SK-N-SH treated with all-trans-retinoic acid at 6 μM for 48 hours (cell line): ENCODE measurements around the gene AGTRAP.

Source experiments
- BACH2 ChIP-seq: fragments of 250-450 bp; sonication (Bioruptor Pico); IDR thresholded peaks from 2 replicates; pipeline ENCODE4 v1.9.0; 2021; ENCODE audit warnings: mild to moderate bottlenecking, borderline replicate concordance
- CSDC2 ChIP-seq: fragments of 250-450 bp; sonication (Bioruptor Pico); IDR thresholded peaks from 2 replicates; pipeline ENCODE4 v1.5.0; 2020; ENCODE audit warnings: mild to moderate bottlenecking, moderate library complexity
- GLIS3 ChIP-seq: fragments of 250-450 bp; sonication (Bioruptor Pico); IDR thresholded peaks from 2 replicates; pipeline ENCODE4 v1.5.0; 2020; ENCODE audit warnings: mild to moderate bottlenecking, moderate library complexity
- ISL1 ChIP-seq: fragments of 250-450 bp; sonication (Bioruptor Pico); IDR thresholded peaks from 2 replicates; pipeline ENCODE4 v2.1.2; 2022; ENCODE audit warnings: mild to moderate bottlenecking, moderate library complexity
- TCF4 ChIP-seq: fragments of 250-450 bp; sonication (Bioruptor Pico); IDR thresholded peaks from 2 replicates; pipeline ENCODE4 v1.8.0; 2021; ENCODE audit warnings: mild to moderate bottlenecking, moderate library complexity, borderline replicate concordance
- ZFP3 ChIP-seq: fragments of 250-450 bp; sonication (Bioruptor Pico); IDR thresholded peaks from 2 replicates; pipeline ENCODE4 v1.5.0; 2020; ENCODE audit warnings: mild to moderate bottlenecking, moderate library complexity
- ZFP30 ChIP-seq: fragments of 450-650 bp; formaldehyde crosslinking; IDR thresholded peaks from 2 replicates; pipeline ENCODE4 v1.5.0; 2022; ENCODE audit warnings: mild to moderate bottlenecking, moderate library complexity
- TF ChIP-seq, protein P1 (sequence below): fragments of 250-450 bp; sonication (Bioruptor Pico); IDR thresholded peaks from 2 replicates; pipeline ENCODE4 v1.8.0; 2020; ENCODE audit warnings: mild to moderate bottlenecking, moderate library complexity, borderline replicate concordance
- TF ChIP-seq, protein P2 (sequence below): fragments of 250-450 bp; sonication (Bioruptor Pico); IDR thresholded peaks from 2 replicates; pipeline ENCODE4 v1.5.1; 2021; ENCODE audit warnings: mild to moderate bottlenecking, moderate library complexity
- TF ChIP-seq, protein P3 (sequence below): fragments of 250-450 bp; sonication (Bioruptor Pico); IDR thresholded peaks from 2 replicates; pipeline ENCODE4 v1.8.0; 2021; ENCODE audit warnings: low read depth, mild to moderate bottlenecking, moderate library complexity, borderline replicate concordance

DNA sequence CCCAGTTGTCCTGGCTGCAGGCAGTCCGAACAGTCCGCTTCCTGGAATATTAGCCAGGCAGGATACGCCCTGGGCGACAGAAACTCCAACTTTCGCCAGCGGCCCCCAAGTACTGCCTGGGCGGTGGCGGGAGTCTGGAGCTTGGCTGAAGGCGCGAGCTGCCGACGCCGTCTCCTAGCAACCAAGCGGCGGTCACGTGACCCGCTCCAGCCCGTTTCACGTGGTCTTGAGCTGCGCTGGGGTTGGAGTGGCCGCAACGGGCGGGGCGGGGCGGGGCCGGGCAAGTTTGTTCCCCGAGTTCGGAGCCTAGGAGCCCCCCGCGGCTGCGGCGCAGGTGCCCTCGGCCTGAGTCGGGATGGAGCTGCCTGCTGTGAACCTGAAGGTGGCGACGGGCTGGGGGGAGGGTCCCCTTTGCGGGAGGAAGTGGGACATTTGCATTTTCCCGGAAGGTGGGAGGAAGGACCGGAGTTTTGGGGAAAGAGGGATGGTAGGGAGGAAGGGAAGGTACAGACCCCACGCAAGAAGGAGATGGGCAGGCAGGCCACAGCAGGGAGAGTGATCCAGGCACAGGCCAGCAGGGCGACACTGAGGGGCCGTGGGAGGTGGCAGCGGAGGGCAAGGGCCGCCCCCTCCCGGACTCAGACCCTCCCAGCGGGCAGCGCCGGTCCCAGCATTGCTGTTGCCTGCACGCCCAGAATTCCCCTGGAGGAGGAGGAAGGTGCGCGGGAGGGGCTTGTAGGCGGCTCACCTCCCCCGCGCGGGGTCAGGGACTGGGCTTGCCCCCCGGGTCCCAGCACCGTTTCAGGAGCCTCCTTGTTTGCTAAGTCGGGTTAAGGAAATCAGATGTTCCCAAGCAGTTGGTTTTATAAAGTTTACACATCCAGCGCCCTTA, at the start of gene AGTRAP:
- TF ChIP-seq TCF4 (no peak), CSDC2 (CRISPR knock-in tag) (0 out of 2 replicates have a peak, but pooled peaks have one; percentile 54), ISL1 (CRISPR knock-in tag) (no peak), ZFP3 (CRISPR knock-in tag) (no peak), ZFP30 (CRISPR knock-in tag) (no peak), GLIS3 (no peak), BACH2 (CRISPR knock-in tag) (no peak)
- TF ChIP-seq, protein P1, sequence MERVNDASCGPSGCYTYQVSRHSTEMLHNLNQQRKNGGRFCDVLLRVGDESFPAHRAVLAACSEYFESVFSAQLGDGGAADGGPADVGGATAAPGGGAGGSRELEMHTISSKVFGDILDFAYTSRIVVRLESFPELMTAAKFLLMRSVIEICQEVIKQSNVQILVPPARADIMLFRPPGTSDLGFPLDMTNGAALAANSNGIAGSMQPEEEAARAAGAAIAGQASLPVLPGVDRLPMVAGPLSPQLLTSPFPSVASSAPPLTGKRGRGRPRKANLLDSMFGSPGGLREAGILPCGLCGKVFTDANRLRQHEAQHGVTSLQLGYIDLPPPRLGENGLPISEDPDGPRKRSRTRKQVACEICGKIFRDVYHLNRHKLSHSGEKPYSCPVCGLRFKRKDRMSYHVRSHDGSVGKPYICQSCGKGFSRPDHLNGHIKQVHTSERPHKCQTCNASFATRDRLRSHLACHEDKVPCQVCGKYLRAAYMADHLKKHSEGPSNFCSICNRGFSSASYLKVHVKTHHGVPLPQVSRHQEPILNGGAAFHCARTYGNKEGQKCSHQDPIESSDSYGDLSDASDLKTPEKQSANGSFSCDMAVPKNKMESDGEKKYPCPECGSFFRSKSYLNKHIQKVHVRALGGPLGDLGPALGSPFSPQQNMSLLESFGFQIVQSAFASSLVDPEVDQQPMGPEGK = no peak; the same call in 1 of the 2 replicates
- TF ChIP-seq, protein P2, sequence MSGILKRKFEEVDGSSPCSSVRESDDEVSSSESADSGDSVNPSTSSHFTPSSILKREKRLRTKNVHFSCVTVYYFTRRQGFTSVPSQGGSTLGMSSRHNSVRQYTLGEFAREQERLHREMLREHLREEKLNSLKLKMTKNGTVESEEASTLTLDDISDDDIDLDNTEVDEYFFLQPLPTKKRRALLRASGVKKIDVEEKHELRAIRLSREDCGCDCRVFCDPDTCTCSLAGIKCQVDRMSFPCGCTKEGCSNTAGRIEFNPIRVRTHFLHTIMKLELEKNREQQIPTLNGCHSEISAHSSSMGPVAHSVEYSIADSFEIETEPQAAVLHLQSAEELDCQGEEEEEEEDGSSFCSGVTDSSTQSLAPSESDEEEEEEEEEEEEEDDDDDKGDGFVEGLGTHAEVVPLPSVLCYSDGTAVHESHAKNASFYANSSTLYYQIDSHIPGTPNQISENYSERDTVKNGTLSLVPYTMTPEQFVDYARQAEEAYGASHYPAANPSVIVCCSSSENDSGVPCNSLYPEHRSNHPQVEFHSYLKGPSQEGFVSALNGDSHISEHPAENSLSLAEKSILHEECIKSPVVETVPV (CRISPR knock-in tag) = no peak
- TF ChIP-seq, protein P3, sequence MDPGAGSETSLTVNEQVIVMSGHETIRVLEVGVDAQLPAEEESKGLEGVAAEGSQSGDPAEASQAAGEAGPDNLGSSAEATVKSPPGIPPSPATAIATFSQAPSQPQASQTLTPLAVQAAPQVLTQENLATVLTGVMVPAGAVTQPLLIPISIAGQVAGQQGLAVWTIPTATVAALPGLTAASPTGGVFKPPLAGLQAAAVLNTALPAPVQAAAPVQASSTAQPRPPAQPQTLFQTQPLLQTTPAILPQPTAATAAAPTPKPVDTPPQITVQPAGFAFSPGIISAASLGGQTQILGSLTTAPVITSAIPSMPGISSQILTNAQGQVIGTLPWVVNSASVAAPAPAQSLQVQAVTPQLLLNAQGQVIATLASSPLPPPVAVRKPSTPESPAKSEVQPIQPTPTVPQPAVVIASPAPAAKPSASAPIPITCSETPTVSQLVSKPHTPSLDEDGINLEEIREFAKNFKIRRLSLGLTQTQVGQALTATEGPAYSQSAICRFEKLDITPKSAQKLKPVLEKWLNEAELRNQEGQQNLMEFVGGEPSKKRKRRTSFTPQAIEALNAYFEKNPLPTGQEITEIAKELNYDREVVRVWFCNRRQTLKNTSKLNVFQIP (CRISPR knock-in tag) = no peak
